Activated CD4-positive, alpha-beta T cell treated with anti-CD3 and anti-CD28 coated beads, Interleukin-2, amount 10 ng/mL, durations not matched to agents 7 days and 5 days (primary cell): ENCODE results near the gene SELENOV. TPM values are rescaled to one million over a fixed set of nuclear protein-coding genes. Genes with fewer than 3 reads are reported as not detected.
A peak's percentile ranks its signal among the peaks of the same experiment; 100 is the strongest.

Source experiments
- CTCF ChIA-PET: fragments of 350-600 bp; sonication (Branson Sonifier 250); formaldehyde crosslinking; loops from one replicate; lab custom pipeline; 2021; ENCODE audit warnings: antibody characterized with exemption; lab: Charles Lee
- POLR2A ChIA-PET: fragments of 350-600 bp; sonication (Branson Sonifier 250); formaldehyde crosslinking; loops from one replicate; lab custom pipeline; 2021; ENCODE audit warnings: antibody characterized with exemption; lab: Charles Lee
- DNase-seq: peaks from one replicate; pipeline ENCODE4 v3.0.0-alpha.2; 2020
- H3K27ac Mint-ChIP-seq: one replicate; pipeline ENCODE4 v1.8.0; 2021; ENCODE audit warnings: mild to moderate bottlenecking, moderate library complexity, mixed read lengths
- H3K27me3 Mint-ChIP-seq: one replicate; pipeline ENCODE4 v1.8.0; 2021; ENCODE audit warnings: mixed read lengths
- H3K36me3 Mint-ChIP-seq: one replicate; pipeline ENCODE4 v1.8.0; 2021; ENCODE audit warnings: low read depth, mixed read lengths
- H3K4me1 Mint-ChIP-seq: one replicate; pipeline ENCODE4 v1.8.0; 2021; ENCODE audit warnings: mixed read lengths
- H3K4me3 Mint-ChIP-seq: one replicate; pipeline ENCODE4 v1.8.0; 2021; ENCODE audit warnings: mild to moderate bottlenecking, moderate library complexity, mixed read lengths
- H3K9me3 Mint-ChIP-seq: one replicate; pipeline ENCODE4 v1.8.0; 2021; ENCODE audit warnings: mixed read lengths
- total RNA-seq, 2 experiments: library from RNA; stranded (reverse); gene quantifications; one replicate each; pipeline ENCODE4 v1.2.3, GENCODE V29; 2021

SELENOV gene
- total RNA-seq, 2 experiments from 2014 or later, result not detected

DNA sequence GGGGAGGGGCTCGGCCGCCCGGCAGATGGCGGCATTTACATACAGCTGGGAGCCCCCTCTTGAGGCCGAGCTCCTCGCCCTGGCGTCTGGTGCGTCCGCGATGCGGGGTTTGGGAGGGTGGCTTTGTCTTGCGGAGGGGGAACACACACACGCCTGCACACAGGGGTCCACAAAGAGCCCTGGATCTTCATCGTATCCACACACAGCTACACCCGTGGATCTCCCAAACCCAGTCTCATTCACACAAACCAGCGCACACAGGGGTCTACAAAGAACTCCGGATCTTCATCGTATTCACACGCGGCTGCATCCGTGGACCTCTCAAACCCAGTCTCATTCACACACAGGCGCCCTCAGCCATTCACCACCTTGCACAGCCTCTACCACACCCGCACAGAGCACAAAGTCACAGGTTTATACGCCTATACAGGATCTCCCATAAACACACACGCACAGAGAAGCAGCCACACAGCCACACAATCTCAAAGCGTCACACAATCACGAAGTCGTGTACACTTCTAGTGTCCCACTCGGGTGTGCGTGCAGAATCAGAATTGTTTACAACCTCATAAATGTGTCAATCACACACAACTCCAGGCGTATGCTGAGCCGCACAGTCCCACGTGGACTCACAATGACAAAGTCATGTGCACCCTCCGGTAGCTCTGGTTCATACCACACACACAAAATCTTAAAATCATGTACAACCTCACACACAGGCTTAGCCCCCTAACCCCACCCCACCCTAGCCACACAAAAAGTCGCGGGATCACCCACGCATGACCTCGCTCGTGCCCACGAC is 16.7 kb upstream of the SELENOV start:
- H3K27me3 Mint-ChIP-seq, result peaks cover 49% of the 10 kb centered on the region
- no peak overlapping the region for H3K27ac Mint-ChIP-seq
- ChIA-PET CTCF (interaction anchor here (0.9 kb wide), 2 partner anchors 8 to 16 kb away, joined by 3 read pairs; no protein-coding TSS in a partner anchor), POLR2A (interaction anchor here (0.8 kb wide), 1 partner anchor 10 kb away, joined by 3 read pairs; no protein-coding TSS in a partner anchor)
- peaks cover 19% of the 10 kb centered on the region for H3K4me1 Mint-ChIP-seq
- peak overlapping the region; percentile 2 for H3K4me3 Mint-ChIP-seq
- DNase-seq, result no peak
- no peaks in the 10 kb centered on the region for H3K36me3 Mint-ChIP-seq
- H3K9me3 Mint-ChIP-seq, result no peaks in the 10 kb centered on the region

DNA sequence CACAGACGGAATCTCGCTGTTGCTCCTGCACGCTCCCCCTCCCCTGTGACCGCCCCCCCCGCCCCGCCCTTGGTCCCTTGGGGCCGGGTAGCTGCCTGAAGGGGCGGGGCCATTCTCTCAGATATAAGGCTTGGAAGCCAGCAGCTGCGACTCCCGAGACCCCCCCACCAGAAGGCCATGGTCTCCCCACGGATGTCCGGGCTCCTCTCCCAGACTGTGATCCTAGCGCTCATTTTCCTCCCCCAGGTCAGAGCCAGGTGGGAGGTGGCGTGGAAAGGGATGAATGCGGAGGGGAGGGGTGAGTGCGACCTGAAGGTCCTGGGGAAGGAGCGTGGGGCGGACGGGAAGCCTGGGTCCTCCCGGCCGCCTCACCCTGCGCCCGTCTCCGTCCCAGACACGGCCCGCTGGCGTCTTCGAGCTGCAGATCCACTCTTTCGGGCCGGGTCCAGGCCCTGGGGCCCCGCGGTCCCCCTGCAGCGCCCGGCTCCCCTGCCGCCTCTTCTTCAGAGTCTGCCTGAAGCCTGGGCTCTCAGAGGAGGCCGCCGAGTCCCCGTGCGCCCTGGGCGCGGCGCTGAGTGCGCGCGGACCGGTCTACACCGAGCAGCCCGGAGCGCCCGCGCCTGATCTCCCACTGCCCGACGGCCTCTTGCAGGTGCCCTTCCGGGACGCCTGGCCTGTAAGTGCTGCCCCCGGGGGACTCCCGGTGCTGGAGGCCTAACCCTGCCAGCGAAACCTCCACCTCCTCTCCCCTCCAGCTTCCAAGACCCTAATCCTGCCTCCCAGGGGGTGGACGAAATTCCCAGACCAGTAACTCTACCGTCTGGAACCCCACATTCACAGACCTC is 15.9 kb upstream of the SELENOV start, which contains the start of gene DLL3:
DLL3 (plus strand) TSS at position 150 of the 845 bp plus-strand sequence; CDS start at position 178, 28 bp downstream.
- H3K27ac Mint-ChIP-seq, result no peak within 1 kb of the TSS
- ChIA-PET CTCF (interaction anchor here (0.7 kb wide), 1 partner anchor 13 kb away, joined by 4 read pairs; no protein-coding TSS in a partner anchor), POLR2A (interaction anchor here (0.8 kb wide), 1 partner anchor 11 kb away, joined by 3 read pairs; no protein-coding TSS in a partner anchor)
- H3K4me3 Mint-ChIP-seq, result peak within 1 kb of the TSS; percentile 2
- DNase-seq, result no peak
- peaks cover 26% of the 10 kb centered on the region for H3K4me1 Mint-ChIP-seq
- no peaks in the 10 kb centered on the region for H3K36me3 Mint-ChIP-seq
- no peaks in the 10 kb centered on the region for H3K9me3 Mint-ChIP-seq
- H3K27me3 Mint-ChIP-seq, result peaks cover 57% of the 10 kb centered on the region

DNA sequence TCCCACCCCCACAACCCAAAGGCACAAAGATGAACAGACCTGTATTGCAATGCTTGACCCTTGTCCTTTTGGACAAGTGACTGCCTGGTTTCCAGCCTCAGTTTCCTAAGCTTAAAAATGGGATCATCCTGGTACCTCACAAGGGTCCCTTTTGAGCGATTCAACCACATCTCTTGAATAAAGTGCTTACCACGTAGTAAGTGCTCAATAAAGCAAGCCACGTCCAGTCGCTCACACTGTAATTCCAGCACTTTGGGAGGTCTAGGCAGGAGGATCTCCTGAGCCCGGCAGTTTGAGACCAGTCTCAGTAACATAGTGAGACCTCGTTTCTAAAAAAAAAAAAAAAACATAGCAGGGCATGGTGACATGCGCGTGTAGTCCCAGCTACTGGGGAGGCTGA is 15.0 kb upstream of the SELENOV start:
- Mint-ChIP-seq H3K27me3 (peaks cover 66% of the 10 kb centered on the region), H3K36me3 (no peaks in the 10 kb centered on the region), H3K4me1 (peaks cover 26% of the 10 kb centered on the region), H3K27ac (no peak overlapping the region), H3K4me3 (no peak overlapping the region), H3K9me3 (no peaks in the 10 kb centered on the region)
- CTCF ChIA-PET, result interaction anchor here (0.7 to 1.4 kb wide), 2 partner anchors 12 to 14 kb away, joined by 4 to 7 read pairs; no protein-coding TSS in a partner anchor
- DNase-seq, result no peak
- POLR2A ChIA-PET, result no interaction called here

DNA sequence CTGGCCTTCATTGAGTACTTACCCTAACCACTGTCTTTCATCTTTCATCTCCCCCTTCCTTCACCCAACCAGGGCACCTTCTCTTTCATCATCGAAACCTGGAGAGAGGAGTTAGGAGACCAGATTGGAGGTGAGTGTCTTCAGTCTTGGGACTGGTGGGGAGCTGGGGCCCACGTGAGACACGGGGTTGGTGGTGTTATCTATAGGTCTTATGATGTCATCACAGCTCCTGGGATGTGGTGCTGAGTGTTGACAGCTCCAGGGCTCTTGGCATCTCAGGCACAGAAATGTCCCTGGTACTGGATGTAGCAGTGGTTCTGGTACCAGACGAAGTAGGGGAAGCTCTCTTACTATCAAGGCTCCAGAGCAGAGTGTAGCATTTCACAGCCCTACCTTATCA is 14.4 kb upstream of the SELENOV start:
- POLR2A ChIA-PET, result no interaction called here
- H3K4me1 Mint-ChIP-seq, result peaks cover 26% of the 10 kb centered on the region
- no peak for DNase-seq
- H3K27me3 Mint-ChIP-seq, result peaks cover 65% of the 10 kb centered on the region
- H3K9me3 Mint-ChIP-seq, result no peaks in the 10 kb centered on the region
- CTCF ChIA-PET, result interaction anchor here (0.6 to 1.4 kb wide), 3 partner anchors 11 to 365 kb away, joined by 3 to 7 read pairs (median 3); partner anchors contain the start of gene EID2B
- no peak overlapping the region for H3K4me3 Mint-ChIP-seq
- H3K36me3 Mint-ChIP-seq, result no peaks in the 10 kb centered on the region
- no peak overlapping the region for H3K27ac Mint-ChIP-seq

DNA sequence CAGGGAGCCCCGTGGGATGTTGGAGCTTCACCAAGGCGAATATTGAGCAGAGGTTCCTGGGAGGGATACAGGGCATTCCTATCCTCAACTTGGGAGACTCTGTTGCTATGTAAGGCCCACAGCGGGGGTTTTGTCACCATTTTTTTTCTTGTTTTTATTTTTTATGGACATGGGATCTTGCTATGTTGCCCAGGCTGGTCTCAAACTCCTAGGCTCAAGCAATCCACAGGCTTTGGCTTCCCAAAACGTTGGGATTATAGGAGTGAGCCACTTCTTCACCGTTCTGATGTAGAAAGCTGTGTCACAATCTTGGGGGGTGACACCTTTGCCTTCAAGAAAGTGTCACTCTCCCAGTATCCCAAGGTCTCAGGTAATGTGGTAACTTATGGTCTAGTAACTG is 13.6 kb upstream of the SELENOV start:
- DNase-seq, result no peak
- peaks cover under 1% of the 10 kb centered on the region for H3K9me3 Mint-ChIP-seq
- CTCF ChIA-PET, result interaction anchor here (1.4 kb wide), 1 partner anchor 10 kb away, joined by 7 read pairs; no protein-coding TSS in a partner anchor
- peaks cover under 1% of the 10 kb centered on the region for H3K36me3 Mint-ChIP-seq
- H3K27ac Mint-ChIP-seq, result no peak overlapping the region
- POLR2A ChIA-PET, result no interaction called here
- H3K27me3 Mint-ChIP-seq, result peaks cover 66% of the 10 kb centered on the region
- peaks cover 28% of the 10 kb centered on the region for H3K4me1 Mint-ChIP-seq
- no peak overlapping the region for H3K4me3 Mint-ChIP-seq

DNA sequence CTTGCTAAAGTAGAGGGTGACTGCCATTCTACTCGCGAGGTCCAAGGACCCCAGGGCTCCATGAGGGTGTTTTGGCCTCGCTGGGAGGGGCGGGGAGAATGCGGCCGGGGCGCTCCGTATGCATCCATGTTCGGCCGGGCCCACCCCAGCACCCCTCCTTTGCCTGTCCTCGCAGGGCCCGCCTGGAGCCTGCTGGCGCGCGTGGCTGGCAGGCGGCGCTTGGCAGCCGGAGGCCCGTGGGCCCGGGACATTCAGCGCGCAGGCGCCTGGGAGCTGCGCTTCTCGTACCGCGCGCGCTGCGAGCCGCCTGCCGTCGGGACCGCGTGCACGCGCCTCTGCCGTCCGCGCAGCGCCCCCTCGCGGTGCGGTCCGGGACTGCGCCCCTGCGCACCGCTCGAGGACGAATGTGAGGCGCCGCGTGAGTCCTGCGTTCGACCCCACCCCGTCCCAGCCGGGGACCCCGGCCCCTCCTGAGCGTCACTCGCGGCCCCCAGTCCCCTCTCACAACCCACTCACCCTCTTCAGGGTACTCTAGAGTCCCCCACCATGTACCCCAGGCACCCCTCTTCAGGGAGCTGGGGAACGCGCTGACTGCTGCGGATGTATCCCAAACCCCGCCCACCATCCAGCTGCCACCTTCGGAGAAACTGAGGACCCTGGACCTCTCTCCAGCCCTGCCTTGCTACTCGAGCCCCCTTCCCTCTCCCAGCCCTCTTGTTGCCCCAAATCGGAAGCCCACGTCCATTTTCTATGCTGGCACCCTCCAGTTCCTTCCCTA is 12.1 kb upstream of the SELENOV start:
- Mint-ChIP-seq H3K36me3 (peaks cover 3% of the 10 kb centered on the region), H3K27me3 (peaks cover 68% of the 10 kb centered on the region), H3K4me3 (no peak overlapping the region), H3K9me3 (peaks cover 4% of the 10 kb centered on the region), H3K4me1 (peaks cover 38% of the 10 kb centered on the region), H3K27ac (no peak overlapping the region)
- peak; percentile 72 for DNase-seq
- ChIA-PET CTCF (interaction anchor here (0.7 to 2.2 kb wide), 13 partner anchors 8 to 290 kb away, joined by 3 to 11 read pairs (median 5); partner anchors contain the start of genes EID2B, RPS16 and SELENOV), POLR2A (no interaction called here)

DNA sequence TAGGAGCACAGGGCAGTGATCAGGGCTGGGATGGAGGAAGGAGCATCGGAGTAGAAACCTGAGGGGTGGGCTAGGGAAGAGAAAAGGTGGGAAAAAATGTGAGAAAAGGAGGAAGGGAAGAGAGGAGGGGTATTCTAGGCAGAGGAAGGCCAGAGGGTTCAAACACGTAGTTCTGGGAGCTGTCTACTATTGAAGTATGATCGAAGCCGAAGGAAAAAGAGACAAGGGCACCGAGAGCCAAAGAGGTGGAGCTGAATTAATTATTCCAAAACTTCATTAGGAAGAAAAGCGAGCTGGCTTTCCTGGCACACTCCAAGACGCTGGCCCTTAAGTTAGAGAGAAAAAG is 8.4 kb upstream of the SELENOV start:
- CTCF ChIA-PET, result interaction anchor here (1.0 to 1.3 kb wide), 2 partner anchors 9 to 32 kb away, joined by 3 to 4 read pairs; no protein-coding TSS in a partner anchor
- POLR2A ChIA-PET, result no interaction called here
- Mint-ChIP-seq H3K27ac (no peak overlapping the region), H3K4me3 (peak overlapping the region; percentile 62), H3K27me3 (peaks cover 53% of the 10 kb centered on the region), H3K36me3 (peaks cover 3% of the 10 kb centered on the region), H3K4me1 (peaks cover 28% of the 10 kb centered on the region), H3K9me3 (peaks cover 4% of the 10 kb centered on the region)
- DNase-seq, result no peak

DNA sequence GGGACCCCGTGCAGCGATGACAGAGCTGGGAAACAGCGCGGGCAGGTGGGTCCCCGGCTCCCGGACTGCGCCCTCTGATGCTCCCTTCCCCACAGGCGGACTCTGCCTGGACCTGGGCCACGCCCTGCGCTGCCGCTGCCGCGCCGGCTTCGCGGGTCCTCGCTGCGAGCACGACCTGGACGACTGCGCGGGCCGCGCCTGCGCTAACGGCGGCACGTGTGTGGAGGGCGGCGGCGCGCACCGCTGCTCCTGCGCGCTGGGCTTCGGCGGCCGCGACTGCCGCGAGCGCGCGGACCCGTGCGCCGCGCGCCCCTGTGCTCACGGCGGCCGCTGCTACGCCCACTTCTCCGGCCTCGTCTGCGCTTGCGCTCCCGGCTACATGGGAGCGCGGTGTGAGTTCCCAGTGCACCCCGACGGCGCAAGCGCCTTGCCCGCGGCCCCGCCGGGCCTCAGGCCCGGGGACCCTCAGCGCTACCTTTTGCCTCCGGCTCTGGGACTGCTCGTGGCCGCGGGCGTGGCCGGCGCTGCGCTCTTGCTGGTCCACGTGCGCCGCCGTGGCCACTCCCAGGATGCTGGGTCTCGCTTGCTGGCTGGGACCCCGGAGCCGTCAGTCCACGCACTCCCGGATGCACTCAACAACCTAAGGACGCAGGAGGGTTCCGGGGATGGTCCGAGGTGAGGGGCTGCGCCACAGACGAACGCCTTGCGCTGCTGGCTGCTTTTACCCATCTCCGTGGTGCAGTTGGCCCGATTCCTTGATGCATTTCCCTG is 7.8 kb upstream of the SELENOV start:
- Mint-ChIP-seq H3K4me1 (peaks cover 28% of the 10 kb centered on the region), H3K36me3 (peaks cover 3% of the 10 kb centered on the region), H3K27ac (no peak overlapping the region), H3K27me3 (peaks cover 52% of the 10 kb centered on the region), H3K9me3 (peaks cover 4% of the 10 kb centered on the region), H3K4me3 (peak overlapping the region; percentile 66)
- DNase-seq, result peak; percentile 43
- ChIA-PET POLR2A (no interaction called here), CTCF (interaction anchor here (1.0 to 1.3 kb wide), 2 partner anchors 9 to 33 kb away, joined by 3 to 4 read pairs; no protein-coding TSS in a partner anchor)

DNA sequence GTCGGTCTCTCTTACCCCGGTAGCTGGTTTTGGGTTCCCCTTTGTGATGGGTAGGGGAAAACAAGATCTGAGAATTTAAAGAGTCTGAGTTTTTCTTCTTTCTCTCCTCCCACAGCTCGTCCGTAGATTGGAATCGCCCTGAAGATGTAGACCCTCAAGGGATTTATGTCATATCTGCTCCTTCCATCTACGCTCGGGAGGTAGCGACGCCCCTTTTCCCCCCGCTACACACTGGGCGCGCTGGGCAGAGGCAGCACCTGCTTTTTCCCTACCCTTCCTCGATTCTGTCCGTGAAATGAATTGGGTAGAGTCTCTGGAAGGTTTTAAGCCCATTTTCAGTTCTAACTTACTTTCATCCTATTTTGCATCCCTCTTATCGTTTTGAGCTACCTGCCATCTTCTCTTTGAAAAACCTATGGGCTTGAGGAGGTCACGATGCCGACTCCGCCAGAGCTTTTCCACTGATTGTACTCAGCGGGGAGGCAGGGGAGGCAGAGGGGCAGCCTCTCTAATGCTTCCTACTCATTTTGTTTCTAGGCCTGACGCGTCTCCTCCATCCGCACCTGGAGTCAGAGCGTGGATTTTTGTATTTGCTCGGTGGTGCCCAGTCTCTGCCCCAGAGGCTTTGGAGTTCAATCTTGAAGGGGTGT is 7.1 kb upstream of the SELENOV start:
- DNase-seq, result no peak
- H3K4me3 Mint-ChIP-seq, result peak overlapping the region; percentile 66
- H3K36me3 Mint-ChIP-seq, result peaks cover 3% of the 10 kb centered on the region
- H3K27ac Mint-ChIP-seq, result no peak overlapping the region
- H3K4me1 Mint-ChIP-seq, result peaks cover 27% of the 10 kb centered on the region
- POLR2A ChIA-PET, result no interaction called here
- H3K9me3 Mint-ChIP-seq, result peaks cover 4% of the 10 kb centered on the region
- H3K27me3 Mint-ChIP-seq, result peaks cover 55% of the 10 kb centered on the region
- CTCF ChIA-PET, result interaction anchor here (1.3 kb wide), 1 partner anchor 33 kb away, joined by 4 read pairs; no protein-coding TSS in a partner anchor

DNA sequence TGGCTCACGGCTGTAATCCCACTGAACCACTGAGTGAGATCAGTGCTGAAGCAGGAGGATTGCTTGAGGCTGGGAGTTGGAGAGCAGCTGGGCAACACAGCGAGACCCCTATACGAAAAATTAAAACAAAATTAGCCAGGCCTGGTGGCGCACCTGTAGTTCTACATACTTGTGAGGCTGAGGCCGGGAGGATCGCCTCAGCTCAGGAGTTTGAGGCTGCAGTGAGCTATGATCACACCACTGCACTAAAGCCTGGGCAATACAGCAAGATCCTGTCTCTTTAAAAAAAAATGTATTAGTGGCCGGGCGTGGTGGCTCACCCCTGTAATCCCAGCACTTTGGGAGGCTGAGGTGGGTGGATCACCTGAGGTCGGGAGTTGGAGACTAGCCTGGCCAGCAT is 6.3 kb upstream of the SELENOV start:
- CTCF ChIA-PET, result interaction anchor here (0.6 kb wide), 1 partner anchor 22 kb away, joined by 3 read pairs; no protein-coding TSS in a partner anchor
- POLR2A ChIA-PET, result no interaction called here
- Mint-ChIP-seq H3K4me3 (peak overlapping the region; percentile 66), H3K27me3 (peaks cover 56% of the 10 kb centered on the region), H3K36me3 (peaks cover 3% of the 10 kb centered on the region), H3K4me1 (peaks cover 20% of the 10 kb centered on the region), H3K27ac (no peak overlapping the region), H3K9me3 (peaks cover 4% of the 10 kb centered on the region)
- DNase-seq, result no peak

DNA sequence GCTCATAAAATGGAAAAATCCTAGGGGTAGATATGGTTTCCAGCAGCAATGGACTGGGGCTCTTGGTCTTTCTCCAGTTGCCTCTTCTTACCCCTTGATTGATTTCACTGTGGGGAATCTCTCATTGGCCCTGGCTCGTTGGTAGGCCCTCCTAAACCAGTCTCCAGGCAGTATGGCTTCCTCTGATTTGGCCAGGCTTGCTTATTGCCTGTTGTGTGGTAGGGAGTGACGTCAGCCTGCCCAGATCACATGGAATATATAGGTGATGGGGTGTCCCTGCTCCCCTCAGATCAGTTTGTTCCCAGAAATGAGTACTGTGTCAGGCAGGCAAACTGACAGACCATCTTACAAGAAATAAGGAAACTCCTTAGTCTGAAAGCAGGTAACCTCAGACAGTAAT is 5.7 kb upstream of the SELENOV start:
- Mint-ChIP-seq H3K4me1 (peaks cover 17% of the 10 kb centered on the region), H3K36me3 (peaks cover 3% of the 10 kb centered on the region), H3K9me3 (peaks cover 4% of the 10 kb centered on the region), H3K4me3 (no peak overlapping the region), H3K27ac (no peak overlapping the region), H3K27me3 (peaks cover 56% of the 10 kb centered on the region)
- DNase-seq, result no peak
- POLR2A ChIA-PET, result no interaction called here
- CTCF ChIA-PET, result interaction anchor here (0.6 kb wide), 2 partner anchors 21 to 167 kb away, joined by 3 read pairs; no protein-coding TSS in a partner anchor
